Neural cell (in vitro differentiated cells): Measurements from ENCODE around the gene HNRNPAB. TPM values are rescaled to one million over a fixed set of nuclear protein-coding genes. Genes with fewer than 3 reads are reported as not detected.

Experiments
- H2AFZ ChIP-seq: fragments of 200-600, 300-800 bp; sonication (generic), shearing (Covaris generic); 2 replicates; pipeline ENCODE4 v1.6.0; 2014; ENCODE audit warnings: low read depth, mild to moderate bottlenecking, antibody characterized with exemption, low read length, moderate library complexity
- H3F3A ChIP-seq: fragments of 200-600 bp; shearing (Covaris generic); 2 replicates; pipeline ENCODE4 v1.6.1; 2016; ENCODE audit warnings: mild to moderate bottlenecking, moderate library complexity, mixed read lengths, antibody characterized with exemption, low read length; ENCODE audit not compliant: insufficient read depth, poor library complexity, severe bottlenecking
- H3K27ac ChIP-seq: fragments of 200-600, 300-800 bp; sonication (generic), shearing (Covaris generic); 2 replicates; pipeline ENCODE4 v1.5.1; 2014; ENCODE audit warnings: mild to moderate bottlenecking, low read length, moderate library complexity
- H3K27me3 ChIP-seq: fragments of 300-800, 200-600 bp; sonication (generic), shearing (Covaris generic); 2 replicates; pipeline ENCODE4 v1.6.0; 2014; ENCODE audit warnings: mild to moderate bottlenecking, low read depth, low read length, moderate library complexity; ENCODE audit not compliant: insufficient read depth
- H3K36me3 ChIP-seq: fragments of 300-800, 200-600 bp; sonication (generic), shearing (Covaris generic); 2 replicates; pipeline ENCODE4 v1.5.1; 2014; ENCODE audit warnings: mild to moderate bottlenecking, antibody characterized with exemption, low read length, moderate library complexity; ENCODE audit not compliant: insufficient read depth
- H3K4me2 ChIP-seq: fragments of 300-800, 200-600 bp; sonication (generic), shearing (Covaris generic); 2 replicates; pipeline ENCODE4 v1.6.0; 2014; ENCODE audit warnings: mild to moderate bottlenecking, low read length
- H3K4me3 ChIP-seq: fragments of 300-800, 200-600 bp; sonication (generic), shearing (Covaris generic); 2 replicates; pipeline ENCODE4 v1.5.1; 2014; ENCODE audit warnings: mild to moderate bottlenecking, low read length, moderate library complexity
- H3K79me2 ChIP-seq: fragments of 200-600 bp; shearing (Covaris generic); replicated peaks from 2 replicates; pipeline ENCODE4 v1.6.0; 2014; ENCODE audit warnings: mild to moderate bottlenecking, low read length, moderate library complexity; ENCODE audit not compliant: insufficient read depth
- H3K9ac ChIP-seq: fragments of 300-800, 200-600 bp; sonication (generic), shearing (Covaris generic); 2 replicates; pipeline ENCODE4 v1.6.1; 2016; ENCODE audit warnings: mild to moderate bottlenecking, low read length, mixed read lengths
- H3K9me2 ChIP-seq: fragments of 200-600 bp; shearing (Covaris generic); 2 replicates; pipeline ENCODE4 v1.6.1; 2016; ENCODE audit warnings: mild to moderate bottlenecking, low read length, mixed read lengths; ENCODE audit not compliant: insufficient read depth
- H3K9me3 ChIP-seq: fragments of 200-600, 300-800 bp; sonication (generic), shearing (Covaris generic); 2 replicates; pipeline ENCODE4 v1.6.1; 2016; ENCODE audit warnings: mild to moderate bottlenecking, mixed run types, low read length, moderate library complexity, mixed read lengths
- H4K20me1 ChIP-seq: fragments of 200-600 bp; shearing (Covaris generic); 2 replicates; pipeline ENCODE4 v1.6.1; 2016; ENCODE audit warnings: mild to moderate bottlenecking, mixed run types; ENCODE audit not compliant: insufficient read depth
- EP300 ChIP-seq: fragments of 450-650 bp; conservative IDR thresholded peaks from 2 replicates; pipeline ENCODE4 v1.6.1; 2014; ENCODE audit warnings: antibody characterized with exemption, mild to moderate bottlenecking, moderate library complexity; ENCODE audit not compliant: poor library complexity, severe bottlenecking
- EZH2 ChIP-seq: fragments of 200-600, 300-800 bp; shearing (Covaris generic), sonication (generic); IDR thresholded peaks from 2 replicates; pipeline ENCODE4 v1.6.1; 2014; ENCODE audit warnings: antibody characterized with exemption, low read length, borderline replicate concordance, mild to moderate bottlenecking; ENCODE audit not compliant: insufficient read depth, poor library complexity, severe bottlenecking
- MXI1 ChIP-seq: fragments of 450-650 bp; conservative IDR thresholded peaks from 2 replicates; pipeline ENCODE4 v1.6.1; 2014; ENCODE audit warnings: antibody characterized with exemption, mild to moderate bottlenecking; ENCODE audit not compliant: poor library complexity, severe bottlenecking
- POLR2AphosphoS5 ChIP-seq: IDR thresholded peaks from 2 replicates; pipeline ENCODE4 v1.6.1; 2012
- RAD21 ChIP-seq: fragments of 450-650 bp; conservative IDR thresholded peaks from 2 replicates; pipeline ENCODE4 v1.6.1; 2014; ENCODE audit warnings: antibody characterized with exemption, mild to moderate bottlenecking, moderate library complexity
- REST ChIP-seq: IDR thresholded peaks from 2 replicates; pipeline ENCODE4 v1.6.1; 2012; ENCODE audit warnings: borderline replicate concordance
- SMC3 ChIP-seq: fragments of 450-650 bp; conservative IDR thresholded peaks from 2 replicates; pipeline ENCODE4 v1.6.1; 2014; ENCODE audit warnings: antibody characterized with exemption, mild to moderate bottlenecking, moderate library complexity; ENCODE audit not compliant: poor library complexity
- TAF1 ChIP-seq: IDR thresholded peaks from 2 replicates; pipeline ENCODE4 v1.6.1; 2012; ENCODE audit warnings: low read depth
- polyA plus RNA-seq: library from polyadenylated mRNA; depleted of rRNA; stranded (reverse); fragments of >200 nt; gene quantifications from 2 replicates; pipeline ENCODE4 v1.2.3, GENCODE V29; 2014
- TF ChIP-seq, protein P1 (sequence below): fragments of 450-650 bp; IDR thresholded peaks from 2 replicates; pipeline ENCODE4 v1.5.1; 2014; ENCODE audit warnings: antibody characterized with exemption, mild to moderate bottlenecking, moderate library complexity; ENCODE audit not compliant: poor library complexity, severe bottlenecking

Gene HNRNPAB
- polyA plus RNA-seq, 1 donor from 2014 or later = 129 TPM

DNA sequence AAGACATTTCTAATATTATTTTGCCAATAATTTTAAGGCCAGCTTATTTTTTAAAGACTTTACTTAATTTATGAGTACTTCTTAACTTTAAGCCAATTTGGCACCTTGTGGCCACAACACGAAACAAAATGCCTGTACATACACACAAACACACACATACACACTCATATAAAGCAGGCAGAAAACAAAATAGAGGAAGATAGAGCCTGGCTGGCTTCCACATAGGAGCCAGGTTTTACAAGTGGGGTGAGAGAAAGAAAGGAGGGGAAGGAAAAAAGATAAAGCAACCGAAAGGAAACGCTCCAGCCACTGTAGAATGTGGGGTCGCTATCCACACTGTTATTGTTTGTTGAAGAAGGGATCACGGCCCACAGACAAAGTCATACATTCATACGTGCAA lies 27.5 kb upstream of the HNRNPAB start:
- Histone ChIP-seq H4K20me1 (no peaks in the 10 kb centered on the region), H3K27ac (no peak overlapping the region), H3K27me3 (no peaks in the 10 kb centered on the region), H3K79me2 (no peaks in the 10 kb centered on the region), H3K9ac (no peak overlapping the region), H3K4me2 (no peak overlapping the region), H3K4me3 (no peak overlapping the region), H3F3A (no peaks in the 10 kb centered on the region), H2AFZ (no peak overlapping the region), H3K36me3 (no peaks in the 10 kb centered on the region), H3K9me3 (no peaks in the 10 kb centered on the region), H3K9me2 (no peaks in the 10 kb centered on the region)
- TF ChIP-seq, protein P1, sequence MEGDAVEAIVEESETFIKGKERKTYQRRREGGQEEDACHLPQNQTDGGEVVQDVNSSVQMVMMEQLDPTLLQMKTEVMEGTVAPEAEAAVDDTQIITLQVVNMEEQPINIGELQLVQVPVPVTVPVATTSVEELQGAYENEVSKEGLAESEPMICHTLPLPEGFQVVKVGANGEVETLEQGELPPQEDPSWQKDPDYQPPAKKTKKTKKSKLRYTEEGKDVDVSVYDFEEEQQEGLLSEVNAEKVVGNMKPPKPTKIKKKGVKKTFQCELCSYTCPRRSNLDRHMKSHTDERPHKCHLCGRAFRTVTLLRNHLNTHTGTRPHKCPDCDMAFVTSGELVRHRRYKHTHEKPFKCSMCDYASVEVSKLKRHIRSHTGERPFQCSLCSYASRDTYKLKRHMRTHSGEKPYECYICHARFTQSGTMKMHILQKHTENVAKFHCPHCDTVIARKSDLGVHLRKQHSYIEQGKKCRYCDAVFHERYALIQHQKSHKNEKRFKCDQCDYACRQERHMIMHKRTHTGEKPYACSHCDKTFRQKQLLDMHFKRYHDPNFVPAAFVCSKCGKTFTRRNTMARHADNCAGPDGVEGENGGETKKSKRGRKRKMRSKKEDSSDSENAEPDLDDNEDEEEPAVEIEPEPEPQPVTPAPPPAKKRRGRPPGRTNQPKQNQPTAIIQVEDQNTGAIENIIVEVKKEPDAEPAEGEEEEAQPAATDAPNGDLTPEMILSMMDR = no peak
- no peak for TF ChIP-seq RAD21
- TF ChIP-seq TAF1 = no peak
- no peak for TF ChIP-seq POLR2AphosphoS5

- Histone ChIP-seq H3K27me3 (no peaks in the 10 kb centered on the region), H2AFZ (no peak overlapping the region)
Measured at GRCh38 chr5:178177569-178177968, 26.8 kb upstream of the HNRNPAB start.

More at GRCh38 chr5:178177569-178177968, 26.8 kb upstream of the HNRNPAB start:
- Histone ChIP-seq H3K4me2 (no peak overlapping the region), H3K9me2 (no peaks in the 10 kb centered on the region), H3K36me3 (no peaks in the 10 kb centered on the region), H3K9me3 (no peaks in the 10 kb centered on the region), H3K27ac (no peak overlapping the region), H3F3A (no peaks in the 10 kb centered on the region), H3K4me3 (no peak overlapping the region), H3K9ac (no peak overlapping the region), H3K79me2 (no peaks in the 10 kb centered on the region), H4K20me1 (no peaks in the 10 kb centered on the region)
- no peak for TF ChIP-seq REST
- TF ChIP-seq RAD21 = no peak
- TF ChIP-seq MXI1 = no peak
- TF ChIP-seq EP300 = no peak
- no peak for TF ChIP-seq SMC3
- TF ChIP-seq POLR2AphosphoS5 = no peak
- TF ChIP-seq EZH2 = no peak
- TF ChIP-seq, protein P1 = no peak
- TF ChIP-seq TAF1 = no peak
